Thyroid gland (tissue), 4 donors: ENCODE results near the gene TBRG1.

ENCODE experiments used
- CTCF ChIP-seq, 6 experiments: fragments of 200-600 bp in 3 of 6; fragments of 450-650 bp in 3 of 6; sonication (generic) in 3 of 6; IDR thresholded peaks; one replicate each; pipeline ENCODE4 v1.5.1; 2016 to 2019; ENCODE audit warnings: antibody characterized with exemption in 6 of 6, mild to moderate bottlenecking in 2 of 6, inconsistent platforms in 1 of 6, moderate library complexity in 1 of 6
- POLR2A ChIP-seq, 2 donors: fragments of 450-650 bp; IDR thresholded peaks; one replicate each; pipeline ENCODE4 v1.6.1; 2017; ENCODE audit warnings: antibody characterized with exemption in 2 of 2, mild to moderate bottlenecking in 2 of 2, moderate library complexity in 1 of 2

- no peak for TF ChIP-seq POLR2A (IDR thresholded peaks at IDR 0.05)
- TF ChIP-seq CTCF (IDR thresholded peaks at IDR 0.05) = no peak
Observed at GRCh38 chr11:124608147-124608546, 14.5 kb upstream of the TBRG1 start.
